Activated CD4-positive, alpha-beta T cell treated with anti-CD3 and anti-CD28 coated beads, Interleukin-2, amount 50 U/mL, for 16 hours (primary cell): ENCODE measurements around the gene CCNA2.

Source experiments
- DNase-seq: peaks from one replicate; pipeline ENCODE4 v3.0.0-alpha.2; 2020

Gene CCNA2

GRCh38 chr4:121771869-121772268, 51.8 kb downstream of the CCNA2 start:
- DNase-seq = no peak

DNA sequence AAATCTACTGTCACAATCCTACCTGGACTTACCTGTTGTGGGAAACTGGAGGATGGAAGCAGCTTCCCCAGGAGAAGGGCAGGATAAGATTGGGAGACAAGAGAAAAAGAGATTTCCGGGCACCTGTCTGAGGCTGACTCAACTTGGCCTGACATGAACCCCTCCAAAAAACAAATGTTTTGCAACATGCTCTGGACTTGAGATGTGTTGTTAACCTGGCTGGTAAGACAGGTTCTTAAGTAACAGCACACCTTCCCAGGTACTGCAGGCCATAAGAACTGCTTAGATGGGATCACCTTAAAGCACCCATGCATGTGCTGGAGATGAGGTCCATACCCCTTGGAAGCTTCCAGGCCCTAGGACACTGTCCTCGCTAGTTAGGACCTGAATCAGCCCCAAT, 54.3 kb downstream of the CCNA2 start:
- DNase-seq = no peak

GRCh38 chr4:121767166-121767565, 56.5 kb downstream of the CCNA2 start:
- no peak for DNase-seq
